Middle frontal gyrus (tissue), 1 donor: ENCODE results near the gene CT45A7.
"Not testable (repeated sequence)": the region's sequence is repeated elsewhere in the genome, so short reads cannot be mapped to it uniquely, and the experiment has no call there.

ENCODE experiments used
- DNase-seq: peaks from one replicate; pipeline ENCODE4 v3.0.0-alpha.2; 2015; ENCODE audit warnings: low spot score; ENCODE audit errors: extremely low spot score

The CT45A7 gene

GRCh38 chrX:135837180-135837579 lies at the start of gene CT45A7:
Gene CT45A7, minus strand, starts transcription at chrX:135837280. Its CDS starts 3,747 bp downstream, at chrX:135833533.
- DNase-seq = not testable (repeated sequence)

DNA sequence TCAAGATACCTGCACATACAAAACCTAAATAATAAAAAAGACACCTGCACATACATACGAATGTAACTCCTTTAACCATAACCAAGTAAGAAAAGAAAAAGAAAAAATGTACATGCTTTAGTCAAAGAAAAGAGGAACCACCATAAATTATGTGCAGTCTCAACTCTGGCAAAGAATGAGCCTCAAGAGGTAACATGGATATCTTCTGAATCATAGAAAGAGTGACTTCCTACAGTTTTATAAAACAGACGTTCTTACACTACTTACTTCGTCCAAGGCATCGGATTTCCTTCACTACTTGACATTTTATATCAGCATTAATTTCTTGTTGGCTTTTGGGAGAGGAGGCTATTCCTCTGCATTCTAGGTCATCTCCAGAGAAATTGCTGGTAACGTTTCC lies 45.7 kb upstream of the CT45A7 start:
- DNase-seq = not testable (repeated sequence)

GRCh38 chrX:135871712-135872111 lies 34.6 kb upstream of the CT45A7 start, which contains the start of gene CT45A9:
Gene CT45A9, minus strand, starts transcription at chrX:135871812. Its CDS starts 3,751 bp downstream, at chrX:135868061.
- DNase-seq = not testable (repeated sequence)

- not testable (repeated sequence) for DNase-seq
Observed at GRCh38 chrX:135854438-135854837, 17.4 kb upstream of the CT45A7 start, which contains the start of gene CT45A8. Gene CT45A8, minus strand, starts transcription at chrX:135854538. Its CDS starts 3,755 bp downstream, at chrX:135850783.

DNA sequence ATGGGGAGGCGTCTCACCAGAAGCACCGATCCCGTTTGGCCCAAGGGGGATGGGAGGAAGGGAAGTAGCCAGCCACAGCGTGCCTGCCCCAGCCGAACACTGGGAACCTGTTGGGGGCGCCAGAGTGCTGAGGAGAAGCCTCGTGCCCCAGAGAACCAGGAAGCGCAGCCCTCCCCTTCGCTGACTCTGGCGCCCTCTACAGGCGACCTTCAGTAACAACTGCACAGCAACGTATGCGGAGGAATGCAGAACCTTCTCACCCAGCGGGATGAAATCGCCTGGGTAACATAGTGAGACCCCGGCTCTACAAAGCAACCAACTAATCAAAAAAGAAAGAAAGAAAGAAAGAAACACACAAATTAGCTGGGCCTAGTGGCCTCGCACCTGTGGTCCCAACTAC lies 17.2 kb downstream of the CT45A7 start, which contains the start of gene CT45A2:
TSS of gene CT45A2 (minus strand) at position 101 of the 400 bp plus-strand sequence. CDS start 3,747 bp downstream, outside the sequence.
- not testable (repeated sequence) for DNase-seq

DNA sequence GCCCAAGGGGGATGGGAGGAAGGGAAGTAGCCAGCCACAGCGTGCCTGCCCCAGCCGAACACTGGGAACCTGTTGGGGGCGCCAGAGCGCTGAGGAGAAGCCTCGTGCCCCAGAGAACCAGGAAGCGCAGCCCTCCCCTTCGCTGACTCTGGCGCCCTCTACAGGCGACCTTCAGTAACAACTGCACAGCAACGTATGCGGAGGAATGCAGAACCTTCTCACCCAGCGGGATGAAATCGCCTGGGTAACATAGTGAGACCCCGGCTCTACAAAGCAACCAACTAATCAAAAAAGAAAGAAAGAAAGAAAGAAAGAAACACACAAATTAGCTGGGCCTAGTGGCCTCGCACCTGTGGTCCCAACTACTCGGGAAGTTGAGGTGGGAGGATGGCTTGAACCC lies 34.4 kb downstream of the CT45A7 start, which contains the start of gene CT45A6:
TSS of gene CT45A6 (minus strand) at position 101 of the 400 bp plus-strand sequence. CDS start 3,794 bp downstream, outside the sequence.
- not testable (repeated sequence) for DNase-seq

DNA sequence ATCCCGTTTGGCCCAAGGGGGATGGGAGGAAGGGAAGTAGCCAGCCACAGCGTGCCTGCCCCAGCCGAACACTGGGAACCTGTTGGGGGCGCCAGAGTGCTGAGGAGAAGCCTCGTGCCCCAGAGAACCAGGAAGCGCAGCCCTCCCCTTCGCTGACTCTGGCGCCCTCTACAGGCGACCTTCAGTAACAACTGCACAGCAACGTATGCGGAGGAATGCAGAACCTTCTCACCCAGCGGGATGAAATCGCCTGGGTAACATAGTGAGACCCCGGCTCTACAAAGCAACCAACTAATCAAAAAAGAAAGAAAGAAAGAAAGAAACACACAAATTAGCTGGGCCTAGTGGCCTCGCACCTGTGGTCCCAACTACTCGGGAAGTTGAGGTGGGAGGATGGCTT lies 51.7 kb downstream of the CT45A7 start, which contains the start of gene CT45A5:
TSS of gene CT45A5 (minus strand) at position 101 of the 400 bp plus-strand sequence. CDS start 3,774 bp downstream, outside the sequence.
- DNase-seq = not testable (repeated sequence)
